IPS-11a (cell line): ENCODE measurements around the gene ITPRID1.
"Not testable (repeated sequence)": the region's sequence is repeated elsewhere in the genome, so short reads cannot be mapped to it uniquely, and the experiment has no call there.

Experiments
- H3K4me3 ChIP-seq: one replicate; pipeline ENCODE4 v1.5.1; 2013; ENCODE audit warnings: low read depth, low read length, control low read depth

The ITPRID1 gene

GRCh38 chr7:31513790-31514189 lies at the start of gene ITPRID1:
TSS of gene ITPRID1 (plus strand) at chr7:31514090. CDS start at chr7:31553025, 38,935 bp downstream.
- no peak within 1 kb of the TSS for H3K4me3 ChIP-seq

- no peak overlapping the region for H3K4me3 ChIP-seq
These were observed 49.3 kb upstream of the ITPRID1 start for GRCh38 chr7:31464601-31465000.

- H3K4me3 ChIP-seq, result no peak overlapping the region
These were observed 48.6 kb upstream of the ITPRID1 start for GRCh38 chr7:31465285-31465684.

GRCh38 chr7:31466036-31466435 lies 47.9 kb upstream of the ITPRID1 start:
- H3K4me3 ChIP-seq, result no peak overlapping the region

- not testable (repeated sequence) for H3K4me3 ChIP-seq
These were observed 43.0 kb upstream of the ITPRID1 start for GRCh38 chr7:31470883-31471282.

GRCh38 chr7:31475368-31475767 lies 38.5 kb upstream of the ITPRID1 start:
- H3K4me3 ChIP-seq, result no peak overlapping the region

GRCh38 chr7:31476073-31476745 lies 37.7 kb upstream of the ITPRID1 start:
- H3K4me3 ChIP-seq, result no peak overlapping the region

- no peak overlapping the region for H3K4me3 ChIP-seq
These were observed 36.8 kb upstream of the ITPRID1 start for GRCh38 chr7:31476941-31477677.

GRCh38 chr7:31478018-31478417 lies 35.9 kb upstream of the ITPRID1 start:
- no peak overlapping the region for H3K4me3 ChIP-seq

GRCh38 chr7:31478721-31479120 lies 35.2 kb upstream of the ITPRID1 start:
- H3K4me3 ChIP-seq, result no peak overlapping the region

GRCh38 chr7:31487071-31487470 lies 26.8 kb upstream of the ITPRID1 start:
- no peak overlapping the region for H3K4me3 ChIP-seq

- H3K4me3 ChIP-seq, result no peak overlapping the region
These were observed 26.4 kb upstream of the ITPRID1 start for GRCh38 chr7:31487476-31487875.

- H3K4me3 ChIP-seq, result no peak overlapping the region
These were observed 25.2 kb upstream of the ITPRID1 start for GRCh38 chr7:31488562-31489203.

- no peak overlapping the region for H3K4me3 ChIP-seq
These were observed 23.0 kb upstream of the ITPRID1 start for GRCh38 chr7:31490796-31491314.

GRCh38 chr7:31492086-31492485 lies 21.8 kb upstream of the ITPRID1 start:
- H3K4me3 ChIP-seq, result no peak overlapping the region

GRCh38 chr7:31493714-31494181 lies 20.1 kb upstream of the ITPRID1 start:
- no peak overlapping the region for H3K4me3 ChIP-seq

- no peak overlapping the region for H3K4me3 ChIP-seq
These were observed 19.5 kb upstream of the ITPRID1 start for GRCh38 chr7:31494421-31494820.

- no peak overlapping the region for H3K4me3 ChIP-seq
These were observed 18.2 kb upstream of the ITPRID1 start for GRCh38 chr7:31495653-31496052.

GRCh38 chr7:31497516-31497915 lies 16.4 kb upstream of the ITPRID1 start:
- H3K4me3 ChIP-seq, result no peak overlapping the region

GRCh38 chr7:31500656-31501055 lies 13.2 kb upstream of the ITPRID1 start:
- no peak overlapping the region for H3K4me3 ChIP-seq

GRCh38 chr7:31508823-31509222 lies 5.1 kb upstream of the ITPRID1 start:
- no peak overlapping the region for H3K4me3 ChIP-seq

GRCh38 chr7:31512166-31512565 lies 1.7 kb upstream of the ITPRID1 start:
- no peak overlapping the region for H3K4me3 ChIP-seq
